C4-2B (cell line): ENCODE data around the gene OTOG.

Experiments
- H3K27ac ChIP-seq: fragments of 450-650 bp; 2 replicates; pipeline ENCODE4 v1.5.1; 2017
- ZFX ChIP-seq: fragments of 450-650 bp; IDR thresholded peaks from 2 replicates; pipeline ENCODE4 v1.6.1; 2017
- TF ChIP-seq, protein P1 (sequence below): fragments of 450-650 bp; conservative IDR thresholded peaks from 2 replicates; pipeline ENCODE4 v1.5.1; 2017; ENCODE audit warnings: mild to moderate bottlenecking

The OTOG gene

DNA sequence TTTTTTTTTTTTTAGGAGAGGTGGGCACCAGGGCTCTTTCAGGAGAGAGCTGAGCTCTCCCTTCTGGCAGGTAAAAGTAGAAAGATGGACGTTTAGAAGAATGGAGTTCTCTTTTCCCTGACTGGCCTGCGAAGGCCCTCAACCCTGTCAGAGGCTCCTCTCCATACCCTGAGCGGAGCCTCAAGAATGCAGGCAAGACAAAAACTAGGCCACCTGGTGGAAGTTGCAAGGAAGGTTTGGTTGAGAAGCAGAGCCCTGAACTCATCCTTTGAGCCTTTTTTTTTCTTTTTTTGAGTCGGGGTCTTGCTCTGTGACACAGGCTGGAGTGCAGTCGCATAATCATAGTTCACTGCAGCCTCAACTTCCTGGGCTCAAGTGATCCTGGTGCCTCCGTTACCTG, 1.4 kb downstream of the OTOG start:
- H3K27ac ChIP-seq = no peak overlapping the region
- no peak for TF ChIP-seq ZFX
- TF ChIP-seq, protein P1, sequence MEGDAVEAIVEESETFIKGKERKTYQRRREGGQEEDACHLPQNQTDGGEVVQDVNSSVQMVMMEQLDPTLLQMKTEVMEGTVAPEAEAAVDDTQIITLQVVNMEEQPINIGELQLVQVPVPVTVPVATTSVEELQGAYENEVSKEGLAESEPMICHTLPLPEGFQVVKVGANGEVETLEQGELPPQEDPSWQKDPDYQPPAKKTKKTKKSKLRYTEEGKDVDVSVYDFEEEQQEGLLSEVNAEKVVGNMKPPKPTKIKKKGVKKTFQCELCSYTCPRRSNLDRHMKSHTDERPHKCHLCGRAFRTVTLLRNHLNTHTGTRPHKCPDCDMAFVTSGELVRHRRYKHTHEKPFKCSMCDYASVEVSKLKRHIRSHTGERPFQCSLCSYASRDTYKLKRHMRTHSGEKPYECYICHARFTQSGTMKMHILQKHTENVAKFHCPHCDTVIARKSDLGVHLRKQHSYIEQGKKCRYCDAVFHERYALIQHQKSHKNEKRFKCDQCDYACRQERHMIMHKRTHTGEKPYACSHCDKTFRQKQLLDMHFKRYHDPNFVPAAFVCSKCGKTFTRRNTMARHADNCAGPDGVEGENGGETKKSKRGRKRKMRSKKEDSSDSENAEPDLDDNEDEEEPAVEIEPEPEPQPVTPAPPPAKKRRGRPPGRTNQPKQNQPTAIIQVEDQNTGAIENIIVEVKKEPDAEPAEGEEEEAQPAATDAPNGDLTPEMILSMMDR = no peak; the same call in 1 of the 2 replicates

DNA sequence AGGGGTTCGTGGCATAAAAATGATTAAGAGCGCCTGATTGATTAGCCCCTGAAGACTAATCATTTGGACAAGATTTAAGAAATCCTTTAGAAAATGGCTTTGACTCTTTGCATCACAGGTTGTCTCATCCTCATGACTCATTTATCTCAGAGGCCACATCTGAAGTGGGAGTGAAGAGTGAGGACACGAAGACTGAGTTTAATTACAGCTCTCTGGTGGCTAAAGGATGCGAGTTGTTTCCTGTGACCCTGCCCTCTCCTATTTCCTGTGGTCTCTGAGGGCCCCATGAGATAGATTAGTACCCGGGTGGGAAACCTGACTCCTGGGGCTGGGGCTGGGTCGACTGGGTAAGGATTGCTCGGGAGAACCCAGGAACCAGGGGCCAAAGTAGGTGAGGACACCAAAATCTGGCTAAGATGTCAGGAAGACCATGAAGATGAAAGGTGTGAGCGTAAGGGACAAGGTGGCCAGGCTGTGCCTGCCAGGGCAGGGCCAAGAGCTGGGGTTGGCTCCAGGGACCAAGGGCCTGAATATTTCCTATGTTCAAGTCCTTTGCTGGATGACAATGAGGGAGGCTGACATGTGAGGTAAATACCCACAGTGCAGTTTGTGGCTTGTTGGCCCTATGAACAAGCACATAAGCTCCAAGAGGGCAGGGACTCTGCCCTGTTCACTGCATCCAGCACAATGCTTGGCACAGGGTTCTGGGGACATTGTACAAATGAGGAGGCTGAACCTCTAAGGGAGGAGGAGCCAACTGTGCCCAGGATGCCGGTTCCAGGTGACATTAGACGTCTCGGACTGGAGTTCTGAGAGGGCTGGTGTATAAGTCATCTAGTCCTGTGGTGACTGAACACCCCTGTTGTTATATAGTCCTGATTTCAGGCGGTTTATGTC, 3.6 kb downstream of the OTOG start:
- no peak overlapping the region for H3K27ac ChIP-seq
- TF ChIP-seq ZFX = no peak
- TF ChIP-seq, protein P1 = no peak

DNA sequence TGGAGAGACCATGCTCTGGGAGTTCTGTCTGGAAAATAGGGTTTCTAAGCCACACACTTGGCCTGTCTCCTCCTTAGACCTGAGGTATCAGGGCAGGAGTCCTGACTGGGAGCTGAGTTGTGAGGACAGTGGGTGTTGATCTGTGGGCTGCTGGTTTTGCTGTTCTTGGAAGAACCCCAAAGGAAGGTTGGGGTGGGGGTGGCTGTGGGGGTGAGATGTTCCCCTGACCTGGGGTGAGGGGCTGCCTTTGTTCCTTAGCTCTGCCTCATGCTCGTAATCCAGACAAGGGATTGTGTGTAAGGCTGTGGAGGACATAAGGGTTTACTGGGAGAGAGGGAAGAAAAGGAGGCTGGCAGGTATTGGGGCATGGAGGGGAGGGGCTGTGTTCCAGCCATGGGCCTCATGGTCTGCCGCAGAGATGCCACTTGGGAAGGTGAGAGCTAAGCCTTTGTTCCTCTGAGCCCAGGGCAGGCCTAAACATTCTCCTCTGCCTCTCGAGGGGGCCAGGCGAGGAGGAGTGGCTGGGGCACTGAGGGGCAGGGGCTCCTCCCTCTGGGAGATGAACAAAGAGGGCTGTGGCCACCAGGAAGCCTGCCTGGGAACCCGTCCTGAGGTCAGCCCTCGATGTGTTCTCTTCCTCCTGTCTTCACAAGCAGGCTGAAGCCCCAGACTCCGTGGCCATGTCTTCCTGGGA, 4.4 kb downstream of the OTOG start:
- no peak overlapping the region for H3K27ac ChIP-seq
- TF ChIP-seq ZFX = no peak
- TF ChIP-seq, protein P1 = no peak

DNA sequence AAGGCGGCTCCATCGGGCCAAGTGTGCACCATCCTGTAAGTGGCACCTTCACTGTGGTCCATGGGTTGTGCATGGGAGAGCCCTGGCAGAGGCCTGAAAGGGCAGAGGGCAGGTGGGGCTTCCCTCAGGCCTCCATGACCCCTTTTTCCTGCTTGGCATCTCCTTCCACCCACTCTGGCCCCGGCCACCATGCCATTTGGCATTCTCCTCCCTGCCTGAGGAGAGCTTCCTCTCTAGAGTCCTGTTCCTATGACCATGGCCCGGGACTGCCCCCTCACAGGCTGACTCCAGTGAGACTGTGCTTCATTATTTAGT, 4.9 kb downstream of the OTOG start:
- no peak for TF ChIP-seq ZFX
- TF ChIP-seq, protein P1 = no peak
- H3K27ac ChIP-seq = no peak overlapping the region

DNA sequence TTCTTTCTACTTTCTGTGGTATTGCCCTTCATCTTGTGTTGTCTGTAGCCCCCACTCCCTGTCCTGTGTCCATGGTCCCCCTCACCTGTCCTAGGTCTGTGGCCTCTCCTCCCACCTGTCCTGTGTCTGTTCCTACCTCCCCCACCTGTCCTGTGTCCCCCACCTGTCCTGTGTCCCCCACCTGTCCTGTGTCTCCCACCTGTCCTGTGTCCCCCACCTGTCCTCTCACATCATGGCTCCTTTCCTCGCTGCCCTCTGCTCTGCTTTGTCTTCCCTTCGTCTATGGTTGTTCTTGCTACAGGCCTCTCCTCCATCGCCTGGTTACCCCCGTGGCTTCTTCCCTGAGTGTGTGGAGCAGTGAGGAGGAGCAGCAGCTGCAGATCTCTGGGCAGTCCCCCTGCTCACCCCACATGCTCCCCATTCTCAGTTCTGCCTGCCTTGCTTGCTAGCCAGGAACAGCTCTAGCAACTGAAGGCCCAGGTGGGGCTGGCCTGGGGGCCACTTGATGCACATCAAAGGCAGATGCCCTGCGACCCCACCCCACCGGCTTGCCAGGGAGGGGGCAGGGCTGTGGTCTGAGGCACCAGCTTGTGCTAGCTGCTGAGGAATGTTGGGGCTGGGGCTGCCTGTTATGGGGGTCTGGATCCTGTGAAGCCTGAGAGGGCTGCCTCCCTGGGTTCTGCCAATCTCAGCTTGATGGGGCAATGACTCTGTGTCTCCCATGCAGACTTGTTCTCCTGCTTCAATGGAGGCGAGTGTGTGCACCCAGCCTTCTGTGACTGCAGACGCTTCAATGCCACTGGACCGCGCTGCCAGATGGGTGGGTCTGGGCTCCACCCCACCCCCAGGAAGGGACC, 5.6 kb downstream of the OTOG start:
- no peak overlapping the region for H3K27ac ChIP-seq
- TF ChIP-seq, protein P1 = no peak
- no peak for TF ChIP-seq ZFX

DNA sequence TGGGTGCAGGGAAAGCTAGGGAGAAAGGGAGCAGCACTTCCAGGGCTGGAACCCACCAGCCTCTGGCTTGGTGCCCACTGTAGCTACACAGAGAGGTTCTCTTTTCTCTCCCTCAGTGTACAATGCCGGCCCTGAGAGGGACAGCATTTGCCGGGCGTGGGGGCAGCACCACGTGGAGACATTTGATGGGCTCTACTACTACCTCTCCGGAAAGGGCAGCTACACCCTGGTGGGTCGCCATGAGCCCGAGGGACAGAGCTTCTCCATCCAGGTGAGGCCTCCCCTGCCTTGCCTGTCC, 6.1 kb downstream of the OTOG start:
- no peak overlapping the region for H3K27ac ChIP-seq
- TF ChIP-seq ZFX = no peak
- TF ChIP-seq, protein P1 = no peak

DNA sequence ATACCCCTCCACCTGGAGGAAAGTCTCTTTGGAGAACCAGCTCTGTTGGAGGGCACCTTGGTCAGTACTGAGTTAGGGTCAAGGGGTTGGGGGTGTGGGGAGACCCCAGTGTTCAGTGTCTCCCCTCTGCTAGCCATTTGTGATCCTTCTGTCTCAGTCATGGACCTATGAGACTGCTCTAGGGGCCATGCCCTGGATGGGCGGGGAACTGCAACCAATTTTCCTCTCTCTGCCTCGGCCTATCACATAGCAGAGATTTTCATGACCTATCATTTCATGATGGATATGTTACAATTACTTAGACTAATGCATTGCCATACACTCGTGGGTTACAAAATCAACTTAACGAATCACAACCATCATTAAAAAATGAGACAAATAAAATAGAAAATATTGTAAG, 7.4 kb downstream of the OTOG start:
- TF ChIP-seq, protein P1 = no peak
- TF ChIP-seq ZFX = no peak

More for the DNA sequence above, 7.4 kb downstream of the OTOG start:
- no peak overlapping the region for H3K27ac ChIP-seq
